Measurements from ENCODE around the gene ABCF1. TPM values are rescaled to one million over a fixed set of nuclear protein-coding genes. Genes with fewer than 3 reads are reported as not detected.

ABCF1 gene
- total and polyA plus RNA-seq, 9 of the 15 experiments (the other 6 are each of a cell fraction or from before 2014, with no cell fraction given) = 41.6 to 193 (median 102) TPM

- TF ChIP-seq REST (IDR thresholded peaks at IDR 0.05; ENCODE audit: borderline replicate concordance) = no peak
- TF ChIP-seq REST (CRISPR knock-in tag; IDR thresholded peaks at IDR 0.05; ENCODE audit: low read depth) = peak; percentile 36; the same call in 1 of the 2 replicates
- no peak; the same call in 1 of the 2 replicates for TF ChIP-seq HDAC8 (tag; IDR thresholded peaks at IDR 0.05)
- TF ChIP-seq YBX1 (IDR thresholded peaks at IDR 0.05) = no peak
- TF ChIP-seq PBX2 (CRISPR knock-in tag; IDR thresholded peaks at IDR 0.05; ENCODE audit: low read depth) = no peak
- no peak for TF ChIP-seq PBX2 (tag; conservative IDR thresholded peaks at IDR 0.05; ENCODE audit: low read depth)
- TF ChIP-seq CXXC5 (CRISPR knock-in tag; IDR thresholded peaks at IDR 0.05) = peak; percentile 84
- no peak for TF ChIP-seq TCF7 (IDR thresholded peaks at IDR 0.05; ENCODE audit: borderline replicate concordance)
- no peak for TF ChIP-seq ETV1 (tag; conservative IDR thresholded peaks at IDR 0.05; ENCODE audit: low read depth)
- no peak for TF ChIP-seq ZNF75A (CRISPR knock-in tag; IDR thresholded peaks at IDR 0.05)
- TF ChIP-seq, protein P1, sequence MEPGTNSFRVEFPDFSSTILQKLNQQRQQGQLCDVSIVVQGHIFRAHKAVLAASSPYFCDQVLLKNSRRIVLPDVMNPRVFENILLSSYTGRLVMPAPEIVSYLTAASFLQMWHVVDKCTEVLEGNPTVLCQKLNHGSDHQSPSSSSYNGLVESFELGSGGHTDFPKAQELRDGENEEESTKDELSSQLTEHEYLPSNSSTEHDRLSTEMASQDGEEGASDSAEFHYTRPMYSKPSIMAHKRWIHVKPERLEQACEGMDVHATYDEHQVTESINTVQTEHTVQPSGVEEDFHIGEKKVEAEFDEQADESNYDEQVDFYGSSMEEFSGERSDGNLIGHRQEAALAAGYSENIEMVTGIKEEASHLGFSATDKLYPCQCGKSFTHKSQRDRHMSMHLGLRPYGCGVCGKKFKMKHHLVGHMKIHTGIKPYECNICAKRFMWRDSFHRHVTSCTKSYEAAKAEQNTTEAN (CRISPR knock-in tag; IDR thresholded peaks at IDR 0.05) = peak; percentile 72; the same call in 1 of the 2 replicates
- TF ChIP-seq, protein P2, sequence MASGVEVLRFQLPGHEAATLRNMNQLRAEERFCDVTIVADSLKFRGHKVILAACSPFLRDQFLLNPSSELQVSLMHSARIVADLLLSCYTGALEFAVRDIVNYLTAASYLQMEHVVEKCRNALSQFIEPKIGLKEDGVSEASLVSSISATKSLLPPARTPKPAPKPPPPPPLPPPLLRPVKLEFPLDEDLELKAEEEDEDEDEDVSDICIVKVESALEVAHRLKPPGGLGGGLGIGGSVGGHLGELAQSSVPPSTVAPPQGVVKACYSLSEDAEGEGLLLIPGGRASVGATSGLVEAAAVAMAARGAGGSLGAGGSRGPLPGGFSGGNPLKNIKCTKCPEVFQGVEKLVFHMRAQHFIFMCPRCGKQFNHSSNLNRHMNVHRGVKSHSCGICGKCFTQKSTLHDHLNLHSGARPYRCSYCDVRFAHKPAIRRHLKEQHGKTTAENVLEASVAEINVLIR (CRISPR knock-in tag; IDR thresholded peaks at IDR 0.05) = peak; percentile 93
- TF ChIP-seq FOXK2 (conservative IDR thresholded peaks at IDR 0.05 in 1 of 2, IDR thresholded peaks at IDR 0.05 in 1 of 2; ENCODE audit: low read depth in 2 of 2) = peak in 1 of 2 experiments; percentile 99; a peak in 2 of 4 replicates
- TF ChIP-seq NCOA2 (IDR thresholded peaks at IDR 0.05; ENCODE audit: partially characterized antibody in 2 of 2) = no peak
Observed at GRCh38 chr6:30556066-30556905, 15.0 kb upstream of the ABCF1 start, which contains the start of gene GNL1 (continued).

Data from K562 (cell line).